NCI-H2227 treated with DMSO at 0.1 percent for 48 hours (cell line): ENCODE results near the gene NEK10.

Experiments used
- DNase-seq: peaks from one replicate; lab custom pipeline; 2025; lab: John Stamatoyannopoulos, UW

NEK10 gene

DNA sequence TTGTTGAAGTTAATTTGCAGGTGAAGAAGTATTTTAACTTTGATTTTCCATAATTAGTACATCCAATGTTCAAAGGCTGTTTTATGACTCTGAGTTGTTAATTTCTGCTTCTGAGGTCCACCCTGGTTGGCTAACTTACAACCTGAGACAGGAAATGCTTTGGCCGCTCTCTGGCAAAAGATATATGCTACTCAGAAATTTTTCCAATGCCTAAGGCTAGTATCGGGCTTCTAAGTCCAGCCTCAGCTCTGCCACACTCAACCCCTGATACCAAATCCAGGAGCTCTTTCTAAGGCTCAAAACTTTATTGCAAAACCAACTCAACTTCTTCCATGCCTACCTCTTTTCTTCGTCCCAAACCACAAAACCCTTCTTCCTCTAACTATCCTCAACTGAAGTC is 192.9 kb downstream of the NEK10 start:
- DNase-seq, result no peak

DNA sequence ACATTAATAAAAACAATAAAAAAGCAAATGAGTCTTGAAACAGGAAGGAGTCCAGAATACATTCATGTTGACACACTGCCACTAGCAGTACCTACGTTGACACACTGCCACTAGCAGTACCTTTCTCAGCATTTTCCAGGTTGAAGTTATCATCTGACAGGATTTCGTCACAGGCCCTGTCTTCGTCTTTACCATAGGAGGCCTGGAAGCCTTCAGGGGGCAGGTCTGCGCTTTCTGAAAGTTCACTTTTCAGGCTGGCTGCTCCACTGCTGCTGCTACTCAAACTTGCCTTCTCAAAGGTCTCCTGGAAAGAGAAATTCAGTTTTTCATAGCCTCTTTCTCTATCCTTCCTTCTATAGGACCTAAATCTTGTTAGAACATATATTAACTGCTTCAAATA is 194.7 kb downstream of the NEK10 start:
- no peak for DNase-seq

DNA sequence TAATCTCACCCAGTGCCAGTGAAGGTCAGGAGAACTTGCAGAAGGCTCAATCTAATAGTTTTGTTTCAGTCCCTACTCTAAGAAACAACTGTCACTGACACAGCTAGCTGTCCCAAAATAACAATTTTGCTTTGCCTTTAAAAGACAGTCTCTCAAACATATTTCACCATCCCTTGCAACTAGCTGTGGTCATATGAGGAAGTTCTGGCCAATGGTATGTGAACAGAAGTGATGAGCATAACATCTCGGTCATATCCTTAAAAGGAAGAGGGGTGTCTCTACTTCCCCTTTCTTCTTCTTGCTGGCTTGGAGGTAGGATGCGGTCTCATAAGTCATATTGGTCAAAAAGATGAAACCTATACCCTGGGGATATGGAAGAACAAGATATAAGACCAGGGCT is 198.1 kb downstream of the NEK10 start:
- DNase-seq, result no peak

DNA sequence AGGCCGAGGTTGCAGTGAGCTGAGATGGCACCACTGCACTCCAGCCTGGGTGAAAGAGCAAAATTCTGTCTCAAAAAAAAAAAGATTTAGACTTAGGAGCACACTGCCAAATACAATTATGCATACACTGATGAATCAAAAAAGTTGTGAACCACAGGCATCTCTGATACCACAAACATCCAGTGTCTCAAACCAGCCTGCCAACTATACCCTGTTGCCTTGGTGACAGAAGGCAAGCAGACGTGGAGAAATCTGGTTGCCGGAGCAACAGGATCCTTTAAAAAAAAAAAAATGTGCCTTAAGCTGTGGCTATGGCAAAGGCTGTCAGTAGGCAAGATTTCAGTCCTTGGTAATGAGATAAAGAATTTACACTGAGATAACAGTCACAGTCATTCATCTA is 202.3 kb downstream of the NEK10 start:
- no peak for DNase-seq

DNA sequence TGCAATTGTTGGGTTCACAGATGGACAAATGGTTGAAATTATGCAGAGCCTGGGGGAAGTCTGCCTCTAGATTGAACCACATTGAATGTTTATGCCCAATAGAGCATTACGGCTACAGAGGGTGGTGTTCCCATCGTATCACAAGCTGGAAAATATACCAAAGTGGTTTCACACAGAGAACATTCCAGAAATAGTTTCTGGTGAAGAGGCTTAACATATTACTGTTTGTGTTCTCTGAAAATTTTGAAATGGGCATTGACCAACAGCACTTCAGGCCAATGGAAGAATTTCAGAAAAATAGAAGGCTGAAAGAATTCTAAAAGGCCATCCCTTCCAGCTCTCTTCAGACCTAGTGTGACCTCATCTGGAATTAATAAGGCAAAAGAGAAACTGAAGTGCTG is 203.9 kb downstream of the NEK10 start:
- DNase-seq, result no peak

DNA sequence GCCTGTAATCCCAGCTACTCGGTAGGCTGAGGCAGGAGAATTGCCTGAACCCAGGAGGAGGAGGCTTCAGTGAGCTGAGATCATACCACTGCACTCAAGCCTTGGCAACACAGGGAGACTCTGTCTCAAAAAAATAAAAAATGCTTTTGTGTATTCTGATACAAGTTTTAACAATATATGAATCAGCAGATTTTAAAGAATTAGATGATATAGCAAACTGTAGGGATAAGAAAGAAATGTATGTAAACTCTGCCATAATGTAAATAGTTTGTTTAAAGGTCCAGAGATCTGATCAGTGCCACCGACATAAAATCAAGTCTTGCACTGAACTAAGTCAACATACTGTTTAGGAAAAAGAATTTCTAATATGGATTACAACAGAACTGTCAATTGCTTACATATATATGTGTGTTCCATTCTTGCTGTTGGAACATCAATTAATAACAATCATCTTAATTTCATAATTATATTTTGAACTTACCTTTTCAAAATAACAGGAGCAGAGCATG is 208.3 kb downstream of the NEK10 start:
- DNase-seq, result no peak

DNA sequence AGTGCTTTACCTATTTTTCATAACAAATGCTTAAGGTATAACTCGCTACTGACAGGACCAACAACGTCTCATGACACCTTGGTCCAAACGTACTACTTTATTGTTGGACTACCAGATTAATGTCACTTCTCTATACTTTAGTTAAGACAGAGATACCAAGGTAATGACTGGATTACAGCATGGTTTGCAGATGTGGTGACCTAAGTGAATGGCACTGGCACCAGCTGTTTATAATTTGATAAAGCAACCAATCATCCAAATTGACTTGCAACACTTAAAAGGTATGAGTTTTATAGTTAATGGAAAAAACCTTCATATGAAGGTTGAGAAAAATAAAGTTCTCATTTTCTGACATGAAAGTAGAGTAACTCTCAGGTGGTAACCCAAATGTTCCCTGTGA is 209.0 kb downstream of the NEK10 start:
- no peak for DNase-seq

DNA sequence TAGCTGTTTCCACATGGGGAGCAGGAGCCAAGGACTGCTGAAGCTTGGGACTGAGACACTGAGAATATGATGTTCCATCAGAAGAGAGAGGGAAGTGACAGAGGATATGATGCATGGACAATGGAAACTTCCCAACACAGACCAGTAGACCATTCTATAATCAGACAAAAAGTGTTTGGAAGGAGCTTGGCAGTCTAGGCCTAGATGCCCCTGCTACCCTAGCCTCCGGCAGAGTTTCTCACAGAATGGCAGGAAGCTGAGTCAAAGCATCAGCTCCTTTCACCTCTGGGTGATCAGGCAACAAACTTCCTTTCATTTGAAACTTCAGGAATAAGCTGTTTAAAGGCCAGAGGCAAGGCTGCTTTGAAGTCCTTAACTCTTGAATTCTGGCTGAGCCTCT is 222.0 kb downstream of the NEK10 start:
- DNase-seq, result no peak

DNA sequence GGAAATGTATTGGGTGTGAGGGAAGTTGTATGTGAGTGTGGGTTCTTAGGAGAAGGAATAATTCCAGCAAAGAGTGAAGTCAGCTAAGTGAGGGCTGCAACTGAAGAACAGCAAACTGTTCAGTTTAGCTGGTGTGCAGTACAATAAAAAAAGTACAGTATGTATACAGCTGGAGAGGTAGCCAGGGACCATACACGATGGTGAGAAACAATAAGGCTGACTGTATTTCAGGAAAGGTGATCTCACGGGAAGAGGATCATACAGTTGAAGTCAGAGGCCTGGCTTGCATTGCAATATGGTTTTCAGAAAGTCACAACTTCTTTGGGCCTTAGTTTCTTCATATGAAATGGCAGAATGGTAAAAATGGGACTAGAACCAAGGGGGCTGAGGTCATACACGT is 222.4 kb downstream of the NEK10 start:
- DNase-seq, result no peak

DNA sequence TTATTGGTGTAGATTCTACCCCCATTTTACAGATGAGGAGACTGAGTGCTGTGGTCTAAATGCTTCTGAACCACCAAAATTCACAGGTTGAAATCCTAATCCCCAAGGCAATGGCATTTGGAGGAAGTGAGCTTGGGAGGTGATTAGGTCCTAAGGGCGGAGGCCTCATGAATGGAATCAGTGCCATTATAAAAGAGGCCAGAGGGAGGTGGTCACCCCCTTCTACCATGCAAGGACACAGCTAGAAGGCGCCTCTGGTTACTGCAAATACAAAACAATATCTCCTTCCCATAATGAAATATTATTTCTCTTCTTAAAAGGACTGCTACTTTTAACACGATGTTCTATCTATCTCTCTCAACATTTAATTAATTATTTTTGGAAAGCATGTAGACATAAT is 223.5 kb downstream of the NEK10 start:
- DNase-seq, result no peak

DNA sequence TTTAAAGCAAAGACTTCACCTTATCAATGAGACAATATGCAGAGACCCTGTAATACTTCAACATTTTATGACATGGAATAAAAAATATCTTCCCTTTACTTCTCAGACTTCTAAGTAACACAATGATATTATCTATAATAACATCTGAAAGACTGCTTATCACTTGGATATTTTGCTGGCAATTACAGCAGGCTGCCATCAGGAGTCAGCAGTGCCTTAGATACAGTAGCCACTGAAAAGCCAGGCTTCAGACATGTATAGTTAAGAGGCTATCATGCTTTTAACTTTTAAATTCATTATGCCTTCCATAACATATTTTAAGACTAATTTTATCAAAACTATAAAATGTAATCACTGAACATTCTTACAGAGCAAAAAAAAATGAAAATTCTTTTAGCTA is 227.5 kb downstream of the NEK10 start:
- no peak for DNase-seq

DNA sequence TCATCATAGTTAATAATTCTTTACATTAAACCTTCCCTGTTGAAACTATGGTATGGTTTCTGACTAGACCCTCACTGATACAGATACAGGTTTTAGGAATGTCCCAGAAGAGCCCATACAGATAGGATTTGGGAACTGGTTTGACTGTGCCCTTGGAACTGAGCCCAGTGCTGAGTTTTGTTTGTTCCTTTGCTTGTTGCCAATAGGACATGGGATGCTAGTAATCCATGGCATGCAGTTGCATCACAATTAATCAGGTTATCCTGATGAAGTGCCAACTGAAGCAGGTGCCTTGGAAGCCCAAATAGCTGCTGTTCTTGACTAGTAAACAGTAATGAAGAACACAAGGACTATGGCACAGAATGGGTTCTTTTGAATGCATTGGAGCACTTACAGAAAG is 230.6 kb downstream of the NEK10 start:
- DNase-seq, result no peak

DNA sequence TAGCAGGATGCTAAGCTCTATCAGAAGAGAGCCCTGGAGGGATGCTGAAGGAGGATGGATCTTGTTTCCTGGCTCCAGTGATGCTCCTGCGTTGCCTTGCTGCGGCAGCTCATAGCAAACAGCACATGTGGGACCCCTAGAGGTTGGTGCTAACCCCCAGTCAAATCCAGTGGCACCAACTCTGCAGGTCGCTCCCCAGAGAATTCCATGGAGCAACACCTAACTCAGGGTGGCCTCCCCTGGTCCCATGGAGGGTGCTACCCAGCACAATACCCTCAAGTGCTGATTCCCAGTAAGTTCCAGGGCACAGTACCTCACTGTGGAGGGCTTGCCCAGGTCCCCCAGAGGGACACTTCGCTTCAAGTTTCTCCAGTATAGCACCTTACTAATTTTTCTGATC is 231.2 kb downstream of the NEK10 start:
- no peak for DNase-seq

DNA sequence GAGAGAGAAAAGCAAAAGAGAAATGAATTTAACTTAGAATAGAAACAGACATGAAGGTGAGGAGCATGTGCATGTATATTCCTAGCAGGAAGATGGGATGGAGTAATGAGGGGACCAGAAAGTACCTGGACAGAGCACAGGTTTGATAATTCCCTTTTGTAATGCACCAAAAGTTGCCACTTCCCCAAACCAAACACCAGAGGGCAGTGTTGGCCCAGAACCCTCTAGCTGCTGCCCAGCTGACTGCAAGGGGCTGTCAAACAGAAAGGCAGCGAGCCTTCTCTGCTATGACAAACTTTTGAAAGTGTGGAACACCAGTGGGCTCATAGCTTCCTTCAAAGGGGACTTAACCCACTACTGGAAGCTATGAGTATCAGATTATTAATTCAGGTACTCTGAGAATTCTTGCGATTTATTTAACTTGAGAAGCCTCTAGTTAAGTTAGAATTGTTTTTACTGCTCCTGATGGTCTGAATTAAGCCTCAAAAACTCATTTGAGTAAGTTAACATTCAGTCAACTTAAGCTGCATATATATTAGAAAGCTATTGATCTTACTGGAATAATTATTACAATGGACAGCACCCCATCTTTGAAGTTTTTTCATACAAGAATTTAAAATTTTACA is 234.9 kb downstream of the NEK10 start:
- DNase-seq, result no peak

DNA sequence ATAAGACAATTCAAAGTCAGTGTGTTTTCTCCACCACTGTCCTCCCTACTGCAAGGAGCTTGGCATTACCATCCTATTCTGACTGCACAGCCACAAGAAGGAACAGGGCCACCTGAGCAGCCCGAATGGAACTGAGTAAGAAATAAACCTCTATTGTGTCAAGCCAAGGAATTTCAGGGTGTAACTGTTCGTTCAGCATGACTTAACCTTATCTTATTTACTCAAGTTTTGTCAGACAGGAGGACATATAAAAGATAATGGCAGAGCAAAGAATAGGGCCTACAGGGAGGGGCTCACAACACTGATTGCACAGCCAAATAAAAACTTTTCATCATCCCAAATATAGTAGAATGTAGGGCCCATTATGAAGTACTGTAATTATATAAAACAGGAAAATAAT is 236.1 kb downstream of the NEK10 start:
- DNase-seq, result no peak

DNA sequence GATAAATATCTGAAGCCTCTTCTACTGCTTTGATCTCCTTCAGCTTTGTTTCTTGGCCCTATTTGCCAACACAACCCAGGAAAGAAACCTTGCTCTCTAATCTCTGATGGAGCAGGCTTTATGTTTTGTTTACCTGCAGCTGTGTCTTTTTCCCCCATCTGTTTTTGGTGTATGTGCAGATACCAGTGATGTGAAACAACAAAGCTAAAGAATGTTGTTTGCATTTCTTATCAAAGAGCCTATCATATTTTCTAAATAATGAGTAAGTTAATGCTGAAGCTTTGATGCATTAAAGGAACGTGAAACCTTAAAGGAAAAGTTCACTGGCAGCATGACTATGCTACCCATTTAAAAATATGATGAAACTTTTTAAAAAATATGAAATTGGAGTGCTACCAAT is 238.4 kb downstream of the NEK10 start:
- no peak for DNase-seq

DNA sequence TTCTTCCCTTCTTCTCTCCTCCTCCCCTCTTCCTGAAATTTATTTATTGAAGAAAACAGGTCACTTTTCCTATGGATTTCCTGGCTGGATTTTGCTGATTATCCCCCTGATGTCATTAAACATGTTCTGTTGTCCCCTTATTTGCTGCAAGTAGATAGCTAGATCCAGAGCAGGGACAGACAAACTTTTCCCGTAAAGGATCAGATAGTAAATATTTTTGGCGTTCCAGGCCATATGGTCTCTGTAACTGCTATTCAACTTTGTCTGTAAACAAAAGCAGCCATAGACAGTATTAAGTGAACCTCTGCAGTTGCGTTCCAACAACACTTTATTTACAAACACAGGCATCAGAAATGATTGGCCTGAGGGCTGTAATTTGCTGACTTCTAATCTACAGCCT is 241.3 kb downstream of the NEK10 start:
- DNase-seq, result no peak

DNA sequence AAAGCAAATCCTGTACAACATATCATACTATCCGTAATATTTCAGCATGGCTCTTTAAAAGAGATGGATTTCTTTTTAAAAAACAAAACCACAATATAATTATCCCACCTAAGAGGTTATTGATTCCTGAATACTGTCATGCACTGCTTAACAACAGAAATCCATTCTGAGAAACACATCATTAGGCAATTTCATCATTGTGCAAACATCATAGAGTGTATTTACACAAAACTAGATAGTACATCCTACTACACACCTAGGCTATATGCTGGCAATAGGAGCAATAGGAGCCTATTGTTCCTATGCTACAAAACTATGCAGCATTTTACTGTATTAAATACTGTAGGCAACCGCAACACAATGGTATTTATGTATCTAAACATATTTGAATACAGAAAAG is 242.0 kb downstream of the NEK10 start:
- DNase-seq, result no peak

DNA sequence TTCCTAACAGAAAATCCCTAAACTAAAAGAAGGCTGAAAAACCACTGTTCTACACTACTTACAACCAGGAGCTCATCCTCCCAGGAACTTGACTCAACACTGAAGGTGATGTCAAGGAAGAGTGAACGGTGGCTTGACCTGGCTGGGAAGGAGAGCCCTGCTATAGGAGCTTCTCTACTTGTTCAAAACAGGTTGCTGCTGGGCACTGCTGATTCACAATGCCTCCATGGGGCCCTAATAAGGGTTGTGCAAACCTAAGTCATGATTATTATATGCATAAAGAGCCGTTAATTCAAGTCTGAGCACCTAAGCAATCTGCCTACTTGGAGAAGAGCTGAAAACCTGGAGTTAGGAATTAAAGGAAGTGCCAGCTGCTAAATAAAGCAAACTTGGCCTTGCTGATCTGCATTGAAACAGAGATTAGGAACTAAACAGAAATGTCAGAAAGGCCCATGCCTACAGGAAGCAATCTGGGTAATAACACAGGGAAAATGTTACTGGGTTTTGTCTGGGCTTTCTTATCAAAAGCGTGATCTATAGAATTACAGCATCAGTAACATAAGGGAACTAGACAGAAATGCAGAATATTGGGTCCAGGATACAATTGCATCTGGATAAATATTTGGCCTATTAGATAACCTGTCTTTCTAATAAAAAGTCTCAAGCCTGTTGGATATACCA is 243.2 kb downstream of the NEK10 start:
- no peak for DNase-seq

DNA sequence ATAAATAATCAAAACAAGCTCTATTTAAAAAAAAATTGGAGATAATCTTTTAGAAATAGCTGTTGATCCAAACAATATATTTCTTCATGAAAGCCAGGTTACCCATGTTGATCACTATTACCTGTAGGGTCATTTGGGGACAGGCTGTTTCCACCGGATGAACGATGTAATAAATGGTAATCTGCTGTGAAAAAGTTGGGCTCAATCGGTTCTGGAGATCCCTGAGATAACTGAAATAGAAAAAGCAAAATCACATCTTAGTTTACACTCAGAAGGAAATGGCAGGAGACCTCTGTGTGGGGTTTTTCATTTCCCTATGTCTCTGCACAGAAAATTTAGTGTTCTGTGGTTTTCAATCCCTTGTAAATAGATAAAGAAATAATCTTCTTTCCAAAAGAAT is 249.5 kb downstream of the NEK10 start:
- DNase-seq, result no peak

DNA sequence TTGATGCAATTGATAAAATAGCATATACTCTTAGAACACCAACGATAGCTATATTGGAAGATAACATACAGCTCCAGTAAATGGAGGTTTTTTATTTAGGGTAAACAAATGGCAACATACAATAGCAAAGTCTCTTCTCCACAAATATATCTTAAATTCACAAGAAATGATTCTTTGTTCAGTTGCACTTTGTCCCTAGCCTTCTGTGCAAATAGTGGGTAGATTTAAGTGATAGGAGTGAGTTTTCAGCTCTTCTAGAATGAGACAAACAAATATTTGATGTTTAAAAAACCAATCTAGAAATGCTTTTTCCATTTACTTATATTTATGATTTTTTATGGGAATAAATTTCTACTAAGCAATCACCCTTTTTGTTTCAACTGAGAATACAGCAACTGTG is 253.8 kb downstream of the NEK10 start:
- DNase-seq, result no peak

DNA sequence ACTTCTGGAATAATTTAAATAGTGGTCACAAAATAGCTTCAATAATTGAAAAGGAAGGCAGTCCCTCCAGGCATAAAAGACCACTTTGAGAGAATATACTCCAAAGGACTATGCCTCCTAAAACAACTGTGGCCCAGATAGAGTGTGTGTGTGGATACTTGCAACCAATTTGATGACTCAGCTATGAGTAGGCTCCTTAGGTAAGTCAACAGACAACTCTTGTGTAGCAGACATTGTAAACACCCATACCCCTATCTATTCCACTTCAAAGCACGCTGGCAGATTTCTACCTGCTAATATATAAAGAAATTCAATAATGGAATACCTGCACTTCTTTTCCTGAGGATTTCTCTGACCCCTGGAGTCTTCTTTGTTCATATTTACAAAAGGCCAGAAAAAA is 254.5 kb downstream of the NEK10 start:
- no peak for DNase-seq

DNA sequence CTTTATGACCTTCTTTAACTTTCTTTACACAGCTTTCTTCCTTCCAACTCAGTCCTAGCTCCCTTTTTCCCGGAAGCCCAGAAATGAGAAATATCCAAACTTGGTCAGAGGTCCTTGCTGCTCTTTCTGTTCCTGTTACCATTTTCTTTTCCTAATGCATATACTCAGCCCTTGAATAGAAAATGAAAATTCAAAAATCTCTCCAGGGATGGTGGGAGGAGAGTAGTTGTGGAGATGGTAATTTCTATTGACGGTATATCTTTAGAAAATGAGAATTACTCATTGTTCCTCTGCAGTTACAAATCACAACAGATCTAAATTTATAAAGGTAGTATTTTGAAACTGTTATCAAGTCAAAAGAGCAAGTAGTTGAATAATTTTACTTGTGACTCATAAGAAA is 255.1 kb downstream of the NEK10 start:
- no peak for DNase-seq

DNA sequence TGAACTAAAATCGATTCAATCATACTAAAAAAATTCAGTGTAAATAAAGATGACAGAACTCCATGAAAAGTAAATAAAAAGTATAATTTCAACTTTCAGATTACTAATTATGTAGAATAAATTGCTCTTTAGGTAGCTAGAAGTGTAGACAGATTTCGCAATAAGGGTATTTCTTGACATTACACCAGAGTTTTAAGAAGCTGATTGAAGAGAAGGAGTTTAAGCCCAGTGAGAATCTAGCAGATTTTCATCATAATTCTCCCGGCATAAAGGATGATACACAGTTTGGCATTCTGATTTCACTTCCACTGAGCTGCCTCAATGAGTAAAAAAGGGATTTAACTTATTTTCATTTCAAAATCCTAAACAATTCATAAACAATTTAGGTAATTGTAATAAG is 259.2 kb downstream of the NEK10 start:
- DNase-seq, result no peak
